ENCODE results near the gene CDK12.
"Not testable (repeated sequence)": the region's sequence is repeated elsewhere in the genome, so short reads cannot be mapped to it uniquely, and the experiment has no call there.

The CDK12 gene

GRCh38 chr17:39461113-39461925, at the start of gene CDK12:
TSS of gene CDK12 (plus strand) at chr17:39461486. CDS start at chr17:39462072, 586 bp downstream.
- DNase-seq (ENCODE audit: low read depth in 2 of 2), result peak; percentile 99 to 100

GRCh38 chr17:39416141-39416540, 45.1 kb upstream of the CDK12 start:
- DNase-seq (ENCODE audit: low read depth in 2 of 2), result no peak

- DNase-seq (ENCODE audit: low read depth in 2 of 2), result no peak
Observed at GRCh38 chr17:39429600-39429999, 31.7 kb upstream of the CDK12 start.

- not testable (repeated sequence) for DNase-seq (ENCODE audit: low read depth in 2 of 2)
Observed at GRCh38 chr17:39439868-39440267, 21.4 kb upstream of the CDK12 start.

GRCh38 chr17:39443326-39443725, 18.0 kb upstream of the CDK12 start:
- DNase-seq (ENCODE audit: low read depth in 2 of 2), result no peak

GRCh38 chr17:39447561-39447960, 13.7 kb upstream of the CDK12 start:
- DNase-seq (ENCODE audit: low read depth in 2 of 2), result no peak

GRCh38 chr17:39450051-39450450, 11.2 kb upstream of the CDK12 start:
- DNase-seq (ENCODE audit: low read depth in 2 of 2), result no peak

- DNase-seq (ENCODE audit: low read depth in 2 of 2), result peak; percentile 98
Observed at GRCh38 chr17:39450847-39451581, 10.3 kb upstream of the CDK12 start, which contains the start of gene MED1. TSS of gene MED1 (minus strand) at chr17:39451263. CDS start at chr17:39451062, 201 bp downstream.

GRCh38 chr17:39455919-39456318, 5.4 kb upstream of the CDK12 start:
- DNase-seq (ENCODE audit: low read depth in 2 of 2), result no peak

GRCh38 chr17:39461926-39462569, 762 bp downstream of the CDK12 start:
- no peak for DNase-seq (ENCODE audit: low read depth in 2 of 2)

GRCh38 chr17:39462631-39463375, 1.5 kb downstream of the CDK12 start:
- no peak for DNase-seq (ENCODE audit: low read depth in 2 of 2)

- not testable (repeated sequence) for DNase-seq (ENCODE audit: low read depth in 2 of 2)
Observed at GRCh38 chr17:39464639-39465181, 3.4 kb downstream of the CDK12 start.

- not testable (repeated sequence) for DNase-seq (ENCODE audit: low read depth in 2 of 2)
Observed at GRCh38 chr17:39468610-39469009, 7.3 kb downstream of the CDK12 start.

- no peak for DNase-seq (ENCODE audit: low read depth in 2 of 2)
Observed at GRCh38 chr17:39473310-39473709, 12.0 kb downstream of the CDK12 start.

- not testable (repeated sequence) for DNase-seq (ENCODE audit: low read depth in 2 of 2)
Observed at GRCh38 chr17:39479631-39480030, 18.3 kb downstream of the CDK12 start.

- DNase-seq (ENCODE audit: low read depth in 2 of 2), result no peak
Observed at GRCh38 chr17:39483506-39483905, 22.2 kb downstream of the CDK12 start.

GRCh38 chr17:39484178-39484577, 22.9 kb downstream of the CDK12 start:
- no peak for DNase-seq (ENCODE audit: low read depth in 2 of 2)

GRCh38 chr17:39485555-39485954, 24.3 kb downstream of the CDK12 start:
- peak; percentile 48 to 53 for DNase-seq (ENCODE audit: low read depth in 2 of 2)

- peak; percentile 11 to 28 for DNase-seq (ENCODE audit: low read depth in 2 of 2)
Observed at GRCh38 chr17:39486242-39486641, 25.0 kb downstream of the CDK12 start.

- DNase-seq (ENCODE audit: low read depth in 2 of 2), result not testable (repeated sequence)
Observed at GRCh38 chr17:39487490-39487889, 26.2 kb downstream of the CDK12 start.

GRCh38 chr17:39487946-39488345, 26.7 kb downstream of the CDK12 start:
- DNase-seq (ENCODE audit: low read depth in 2 of 2), result no peak
